Measurements from ENCODE around the gene F11. TPM values are rescaled to one million over a fixed set of nuclear protein-coding genes. Genes with fewer than 3 reads are reported as not detected.
"Not testable (repeated sequence)": the region's sequence is repeated elsewhere in the genome, so short reads cannot be mapped to it uniquely, and the experiment has no call there.

Gene F11
- total and polyA plus RNA-seq, 2 experiments from 2014 or later = 0.74 to 2.1 TPM

DNA sequence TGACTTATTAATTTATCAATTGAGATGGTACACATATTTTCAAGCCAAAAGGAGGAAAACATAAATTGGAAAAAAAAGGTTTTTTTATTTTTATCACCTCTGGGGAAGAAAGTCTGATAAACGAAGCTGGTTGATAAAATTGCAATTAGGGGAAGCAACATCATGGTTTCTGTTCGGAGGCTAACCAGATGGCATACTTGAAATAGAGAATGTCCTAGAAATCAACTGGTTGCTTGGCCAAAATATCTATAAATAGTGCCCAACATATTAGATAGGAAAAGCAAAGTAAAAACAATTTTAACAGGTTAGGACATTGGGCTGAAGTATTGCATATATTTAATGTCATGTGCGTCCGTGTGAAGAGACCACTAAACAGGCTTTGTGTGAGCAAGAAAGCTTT is 24.4 kb upstream of the F11 start:
- Histone ChIP-seq H3K4me1 (ENCODE audit: insufficient read depth) (peaks cover 18% of the 10 kb centered on the region), H3F3A (replicated peaks; ENCODE audit: low read depth) (peaks cover 17% of the 10 kb centered on the region), H3K27me3 (ENCODE audit: insufficient read depth) (no peaks in the 10 kb centered on the region), H3K36me3 (ENCODE audit: insufficient read depth) (no peaks in the 10 kb centered on the region; the same call in 1 of the 2 replicates), H3K79me2 (replicated peaks; ENCODE audit: insufficient read depth) (peaks cover 32% of the 10 kb centered on the region), H3K27ac (ENCODE audit: low read depth) (peak overlapping the region; percentile 94), H4K20me1 (replicated peaks; ENCODE audit: insufficient read depth) (no peaks in the 10 kb centered on the region), H3K9me2 (ENCODE audit: insufficient read depth) (no peaks in the 10 kb centered on the region), H3K4me3 (peak overlapping the region; percentile 21; the same call in 1 of the 2 replicates), H2AFZ (no peak overlapping the region), H3K4me2 (peak overlapping the region; percentile 66)
- no peak overlapping the region; the same call in 1 of the 2 replicates for H3K27ac Mint-ChIP-seq
- H3K4me3 Mint-ChIP-seq = no peak overlapping the region; the same call in 1 of the 3 replicates
- TF ChIP-seq POLR2AphosphoS5 (IDR thresholded peaks at IDR 0.05; ENCODE audit: low read depth) = 0 out of 2 replicates have a peak, but pooled peaks have one; percentile 28
- TF ChIP-seq, protein P1, sequence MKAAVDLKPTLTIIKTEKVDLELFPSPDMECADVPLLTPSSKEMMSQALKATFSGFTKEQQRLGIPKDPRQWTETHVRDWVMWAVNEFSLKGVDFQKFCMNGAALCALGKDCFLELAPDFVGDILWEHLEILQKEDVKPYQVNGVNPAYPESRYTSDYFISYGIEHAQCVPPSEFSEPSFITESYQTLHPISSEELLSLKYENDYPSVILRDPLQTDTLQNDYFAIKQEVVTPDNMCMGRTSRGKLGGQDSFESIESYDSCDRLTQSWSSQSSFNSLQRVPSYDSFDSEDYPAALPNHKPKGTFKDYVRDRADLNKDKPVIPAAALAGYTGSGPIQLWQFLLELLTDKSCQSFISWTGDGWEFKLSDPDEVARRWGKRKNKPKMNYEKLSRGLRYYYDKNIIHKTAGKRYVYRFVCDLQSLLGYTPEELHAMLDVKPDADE (IDR thresholded peaks at IDR 0.05) = no peak
- H3K9me3 Mint-ChIP-seq = peaks cover 5% of the 10 kb centered on the region; the same call in 2 of the 3 replicates
- H3K4me1 Mint-ChIP-seq = peaks cover 12% of the 10 kb centered on the region
- ATAC-seq (no peak), DNase-seq (ENCODE audit: low spot score) (no peak)
- peaks cover 5% of the 10 kb centered on the region for H3K36me3 Mint-ChIP-seq (ENCODE audit: low read depth)
- H3K27me3 Mint-ChIP-seq (ENCODE audit: insufficient read depth, low read depth, poor library complexity) = peaks cover 12% of the 10 kb centered on the region

DNA sequence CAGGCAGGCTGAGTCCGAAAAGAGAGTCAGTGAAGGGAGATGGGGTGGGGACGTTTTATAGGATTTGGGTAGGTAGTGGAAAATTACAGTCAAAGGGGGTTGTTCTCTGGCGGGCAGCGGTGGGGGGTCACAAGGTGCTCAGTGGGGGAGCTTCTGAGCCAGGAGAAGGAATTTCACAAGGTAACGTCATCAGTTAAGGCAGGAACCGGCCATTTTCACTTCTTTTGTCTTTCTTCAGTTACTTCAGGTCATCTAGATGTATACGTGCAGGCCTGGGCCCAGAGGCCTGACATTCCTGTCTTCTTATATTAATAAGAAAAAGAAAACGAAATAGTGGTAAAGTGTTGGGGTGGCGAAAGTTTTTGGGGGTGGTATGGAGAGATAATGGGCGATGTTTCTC is 24.0 kb upstream of the F11 start:
- ATAC-seq (peak; percentile 9), DNase-seq (ENCODE audit: low spot score) (peak; percentile 57)
- peaks cover 36% of the 10 kb centered on the region for H3K79me2 ChIP-seq (replicated peaks; ENCODE audit: insufficient read depth)
- peak overlapping the region; percentile 66 for H3K4me2 ChIP-seq
- H3K4me3 ChIP-seq = peak overlapping the region; percentile 57
- H3K27ac ChIP-seq (ENCODE audit: low read depth) = peak overlapping the region; percentile 98
- H3F3A ChIP-seq (replicated peaks; ENCODE audit: low read depth) = peaks cover 17% of the 10 kb centered on the region
- H2AFZ ChIP-seq; H3K9me2 ChIP-seq (ENCODE audit: insufficient read depth); H3K27ac Mint-ChIP-seq; H3K36me3 Mint-ChIP-seq (ENCODE audit: low read depth); H3K27me3 ChIP-seq (ENCODE audit: insufficient read depth); H3K4me3 Mint-ChIP-seq; H3K36me3 ChIP-seq (ENCODE audit: insufficient read depth); H3K9me3 Mint-ChIP-seq; H4K20me1 ChIP-seq (replicated peaks; ENCODE audit: insufficient read depth): not testable (repeated sequence)
- Mint-ChIP-seq H3K4me1 (peaks cover 16% of the 10 kb centered on the region), H3K27me3 (ENCODE audit: insufficient read depth, low read depth, poor library complexity) (peaks cover 16% of the 10 kb centered on the region)
- peaks cover 18% of the 10 kb centered on the region for H3K4me1 ChIP-seq (ENCODE audit: insufficient read depth)

DNA sequence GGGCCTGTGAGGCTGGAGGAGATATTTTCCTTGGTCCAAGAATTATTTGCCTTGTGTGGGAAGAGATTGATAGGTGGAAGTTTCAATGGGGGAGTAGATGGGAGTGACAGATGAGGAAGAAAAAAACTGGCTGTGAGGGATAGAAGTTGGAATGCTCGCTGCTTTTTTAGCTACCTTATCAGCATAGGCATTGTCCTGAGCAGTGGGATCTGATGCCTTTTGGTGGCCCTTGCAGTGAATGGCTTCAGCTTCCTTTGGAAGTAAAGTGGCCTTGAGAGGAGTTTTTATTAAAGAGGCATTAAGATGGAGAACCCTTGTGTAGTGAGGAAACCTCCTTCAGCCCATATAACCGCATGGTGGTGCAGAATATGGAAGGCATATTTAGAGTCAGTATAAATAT is 22.7 kb upstream of the F11 start:
- TF ChIP-seq NANOG (IDR thresholded peaks at IDR 0.05; ENCODE audit: borderline replicate concordance) = no peak
- TF ChIP-seq, protein P2, sequence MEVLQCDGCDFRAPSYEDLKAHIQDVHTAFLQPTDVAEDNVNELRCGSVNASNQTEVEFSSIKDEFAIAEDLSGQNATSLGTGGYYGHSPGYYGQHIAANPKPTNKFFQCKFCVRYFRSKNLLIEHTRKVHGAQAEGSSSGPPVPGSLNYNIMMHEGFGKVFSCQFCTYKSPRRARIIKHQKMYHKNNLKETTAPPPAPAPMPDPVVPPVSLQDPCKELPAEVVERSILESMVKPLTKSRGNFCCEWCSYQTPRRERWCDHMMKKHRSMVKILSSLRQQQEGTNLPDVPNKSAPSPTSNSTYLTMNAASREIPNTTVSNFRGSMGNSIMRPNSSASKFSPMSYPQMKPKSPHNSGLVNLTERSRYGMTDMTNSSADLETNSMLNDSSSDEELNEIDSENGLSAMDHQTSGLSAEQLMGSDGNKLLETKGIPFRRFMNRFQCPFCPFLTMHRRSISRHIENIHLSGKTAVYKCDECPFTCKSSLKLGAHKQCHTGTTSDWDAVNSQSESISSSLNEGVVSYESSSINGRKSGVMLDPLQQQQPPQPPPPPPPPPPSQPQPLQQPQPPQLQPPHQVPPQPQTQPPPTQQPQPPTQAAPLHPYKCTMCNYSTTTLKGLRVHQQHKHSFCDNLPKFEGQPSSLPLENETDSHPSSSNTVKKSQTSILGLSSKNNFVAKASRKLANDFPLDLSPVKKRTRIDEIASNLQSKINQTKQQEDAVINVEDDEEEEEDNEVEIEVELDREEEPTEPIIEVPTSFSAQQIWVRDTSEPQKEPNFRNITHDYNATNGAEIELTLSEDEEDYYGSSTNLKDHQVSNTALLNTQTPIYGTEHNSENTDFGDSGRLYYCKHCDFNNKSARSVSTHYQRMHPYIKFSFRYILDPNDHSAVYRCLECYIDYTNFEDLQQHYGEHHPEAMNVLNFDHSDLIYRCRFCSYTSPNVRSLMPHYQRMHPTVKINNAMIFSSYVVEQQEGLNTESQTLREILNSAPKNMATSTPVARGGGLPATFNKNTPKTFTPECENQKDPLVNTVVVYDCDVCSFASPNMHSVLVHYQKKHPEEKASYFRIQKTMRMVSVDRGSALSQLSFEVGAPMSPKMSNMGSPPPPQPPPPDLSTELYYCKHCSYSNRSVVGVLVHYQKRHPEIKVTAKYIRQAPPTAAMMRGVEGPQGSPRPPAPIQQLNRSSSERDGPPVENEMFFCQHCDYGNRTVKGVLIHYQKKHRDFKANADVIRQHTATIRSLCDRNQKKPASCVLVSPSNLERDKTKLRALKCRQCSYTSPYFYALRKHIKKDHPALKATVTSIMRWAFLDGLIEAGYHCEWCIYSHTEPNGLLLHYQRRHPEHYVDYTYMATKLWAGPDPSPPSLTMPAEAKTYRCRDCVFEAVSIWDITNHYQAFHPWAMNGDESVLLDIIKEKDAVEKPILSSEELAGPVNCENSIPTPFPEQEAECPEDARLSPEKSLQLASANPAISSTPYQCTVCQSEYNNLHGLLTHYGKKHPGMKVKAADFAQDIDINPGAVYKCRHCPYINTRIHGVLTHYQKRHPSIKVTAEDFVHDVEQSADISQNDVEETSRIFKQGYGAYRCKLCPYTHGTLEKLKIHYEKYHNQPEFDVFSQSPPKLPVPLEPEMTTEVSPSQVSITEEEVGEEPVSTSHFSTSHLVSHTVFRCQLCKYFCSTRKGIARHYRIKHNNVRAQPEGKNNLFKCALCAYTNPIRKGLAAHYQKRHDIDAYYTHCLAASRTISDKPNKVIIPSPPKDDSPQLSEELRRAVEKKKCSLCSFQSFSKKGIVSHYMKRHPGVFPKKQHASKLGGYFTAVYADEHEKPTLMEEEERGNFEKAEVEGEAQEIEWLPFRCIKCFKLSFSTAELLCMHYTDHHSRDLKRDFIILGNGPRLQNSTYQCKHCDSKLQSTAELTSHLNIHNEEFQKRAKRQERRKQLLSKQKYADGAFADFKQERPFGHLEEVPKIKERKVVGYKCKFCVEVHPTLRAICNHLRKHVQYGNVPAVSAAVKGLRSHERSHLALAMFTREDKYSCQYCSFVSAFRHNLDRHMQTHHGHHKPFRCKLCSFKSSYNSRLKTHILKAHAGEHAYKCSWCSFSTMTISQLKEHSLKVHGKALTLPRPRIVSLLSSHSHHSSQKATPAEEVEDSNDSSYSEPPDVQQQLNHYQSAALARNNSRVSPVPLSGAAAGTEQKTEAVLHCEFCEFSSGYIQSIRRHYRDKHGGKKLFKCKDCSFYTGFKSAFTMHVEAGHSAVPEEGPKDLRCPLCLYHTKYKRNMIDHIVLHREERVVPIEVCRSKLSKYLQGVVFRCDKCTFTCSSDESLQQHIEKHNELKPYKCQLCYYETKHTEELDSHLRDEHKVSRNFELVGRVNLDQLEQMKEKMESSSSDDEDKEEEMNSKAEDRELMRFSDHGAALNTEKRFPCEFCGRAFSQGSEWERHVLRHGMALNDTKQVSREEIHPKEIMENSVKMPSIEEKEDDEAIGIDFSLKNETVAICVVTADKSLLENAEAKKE (CRISPR knock-in tag; IDR thresholded peaks at IDR 0.05) = 0 out of 2 replicates have a peak, but pooled peaks have one; percentile 33
- H3K4me1 Mint-ChIP-seq = peaks cover 23% of the 10 kb centered on the region
- Histone ChIP-seq H3F3A (replicated peaks; ENCODE audit: low read depth) (peaks cover 17% of the 10 kb centered on the region), H3K4me3 (peak overlapping the region; percentile 57), H3K9me2 (ENCODE audit: insufficient read depth) (no peaks in the 10 kb centered on the region), H3K4me1 (ENCODE audit: insufficient read depth) (peaks cover 21% of the 10 kb centered on the region), H3K27me3 (ENCODE audit: insufficient read depth) (no peaks in the 10 kb centered on the region), H2AFZ (no peak overlapping the region), H4K20me1 (replicated peaks; ENCODE audit: insufficient read depth) (no peaks in the 10 kb centered on the region), H3K36me3 (ENCODE audit: insufficient read depth) (no peaks in the 10 kb centered on the region; the same call in 1 of the 2 replicates), H3K27ac (ENCODE audit: low read depth) (peak overlapping the region; percentile 98), H3K79me2 (replicated peaks; ENCODE audit: insufficient read depth) (peaks cover 37% of the 10 kb centered on the region), H3K4me2 (peak overlapping the region; percentile 66)
- ATAC-seq (no peak), DNase-seq (ENCODE audit: low spot score) (peak; percentile 46)
- H3K27ac Mint-ChIP-seq = no peak overlapping the region
- no peak overlapping the region for H3K4me3 Mint-ChIP-seq
- H3K27me3 Mint-ChIP-seq (ENCODE audit: insufficient read depth, low read depth, poor library complexity) = peaks cover 17% of the 10 kb centered on the region
- peaks cover 6% of the 10 kb centered on the region for H3K9me3 Mint-ChIP-seq
- peaks cover 6% of the 10 kb centered on the region for H3K36me3 Mint-ChIP-seq (ENCODE audit: low read depth)

All from GM23338 (cell line).